A673 (cell line): ENCODE data around the gene LTBR. TPM values are rescaled to one million over a fixed set of nuclear protein-coding genes. Genes with fewer than 3 reads are reported as not detected.

Experiments used
- BruUV-seq: library from RNA; stranded (reverse); fragments of 400-500 nt; replicated peaks from 2 replicates; lab custom pipeline; 2021; lab: Mats Ljungman, UMichigan
- CTCF ChIA-PET: fragments of 300-600 bp; sonication (Branson Sonifier 250); formaldehyde crosslinking; loops from one replicate; lab custom pipeline; 2022; ENCODE audit warnings: antibody characterized with exemption; lab: Charles Lee
- POLR2A ChIA-PET: fragments of 300-600 bp; sonication (Branson Sonifier 250); formaldehyde crosslinking; loops from one replicate; lab custom pipeline; 2022; ENCODE audit warnings: antibody characterized with exemption; ENCODE audit not compliant: low non-redundant PET; lab: Charles Lee
- DNase-seq: peaks from one replicate; pipeline ENCODE4 v3.0.0-alpha.2; 2015; ENCODE audit warnings: low spot score
- H3K27ac ChIP-seq: fragments of 200-600 bp; sonication (generic); 2 replicates; pipeline ENCODE4 v1.5.1; 2016; ENCODE audit warnings: mixed run types, low read depth, mild to moderate bottlenecking, mixed read lengths, antibody characterized with exemption, low read length; ENCODE audit not compliant: poor library complexity, severe bottlenecking
- H3K27me3 ChIP-seq: fragments of 200-600 bp; sonication (generic); replicated peaks from 2 replicates; pipeline ENCODE4 v1.6.1; 2017; ENCODE audit warnings: mixed run types, low read depth, mild to moderate bottlenecking, mixed read lengths, antibody characterized with exemption, low read length; ENCODE audit not compliant: insufficient read depth, poor library complexity
- H3K36me3 ChIP-seq: fragments of 200-600 bp; sonication (generic); 2 replicates; pipeline ENCODE4 v1.6.1; 2016; ENCODE audit warnings: mixed run types, mild to moderate bottlenecking, mixed read lengths, antibody characterized with exemption, low read length; ENCODE audit not compliant: insufficient read depth, poor library complexity, severe bottlenecking
- H3K4me1 ChIP-seq: fragments of 200-600 bp; sonication (generic); 2 replicates; pipeline ENCODE4 v1.6.1; 2017; ENCODE audit warnings: mixed run types, mild to moderate bottlenecking, mixed read lengths, antibody characterized with exemption, low read length; ENCODE audit not compliant: insufficient read depth, poor library complexity, severe bottlenecking
- H3K4me3 ChIP-seq: fragments of 200-600 bp; sonication (generic); 2 replicates; pipeline ENCODE4 v1.5.1; 2016; ENCODE audit warnings: low read depth, mixed run types, mild to moderate bottlenecking, mixed read lengths, low read length; ENCODE audit not compliant: poor library complexity, severe bottlenecking
- H3K9me3 ChIP-seq: fragments of 200-600 bp; sonication (generic); 2 replicates; pipeline ENCODE4 v1.6.1; 2016; ENCODE audit warnings: mixed run types, low read depth, mild to moderate bottlenecking, mixed read lengths, antibody characterized with exemption, low read length; ENCODE audit not compliant: poor library complexity, severe bottlenecking
- CTCF ChIP-seq: fragments of 300-800, 200-600 bp; sonication (generic); conservative IDR thresholded peaks from 2 replicates; pipeline ENCODE4 v1.5.1; 2017; ENCODE audit warnings: low read depth, mild to moderate bottlenecking, antibody characterized with exemption, low read length, moderate library complexity, mixed read lengths
- EZH2 ChIP-seq: fragments of 200-600 bp; sonication (generic); IDR thresholded peaks from 2 replicates; pipeline ENCODE4 v1.6.1; 2017; ENCODE audit warnings: borderline replicate concordance, low read depth, mild to moderate bottlenecking, mixed read lengths, antibody characterized with exemption, low read length; ENCODE audit not compliant: poor library complexity, severe bottlenecking
- intact Hi-C: fragments of 100-400 bp; cut with micrococcal nuclease; formaldehyde crosslinking; loops from one replicate; pipeline ENCODE4 v1.10.0; 2022; ENCODE audit not compliant: unreplicated experiment
- total RNA-seq: library from RNA; stranded (reverse); gene quantifications from 2 replicates; pipeline ENCODE4 v1.2.3, GENCODE V29; 2021

The LTBR gene
- total RNA-seq, 1 experiment from 2014 or later = 27.5 TPM

- Histone ChIP-seq H3K27ac (no peak overlapping the region), H3K27me3 (no peaks in the 10 kb centered on the region), H3K4me3 (no peak overlapping the region), H3K4me1 (peaks cover 10% of the 10 kb centered on the region), H3K9me3 (no peaks in the 10 kb centered on the region), H3K36me3 (no peaks in the 10 kb centered on the region)
- TF ChIP-seq EZH2 (no peak), CTCF (no peak)
- intact Hi-C loops = no loop called here
- ChIA-PET POLR2A (no interaction called here), CTCF (interaction anchor here (0.7 kb wide), 1 partner anchor 17 kb away, joined by 4 read pairs; no protein-coding TSS in a partner anchor)
- DNase-seq = no peak
- no TSS peak for BruUV-seq
These were observed 21.6 kb upstream of the LTBR start for GRCh38 chr12:6362403-6362802.

GRCh38 chr12:6363010-6363329, 21.0 kb upstream of the LTBR start:
- Histone ChIP-seq H3K27ac (no peak overlapping the region), H3K36me3 (no peaks in the 10 kb centered on the region), H3K27me3 (no peaks in the 10 kb centered on the region), H3K4me3 (peak overlapping the region; percentile 42), H3K4me1 (peaks cover 15% of the 10 kb centered on the region), H3K9me3 (no peaks in the 10 kb centered on the region)
- intact Hi-C loops = no loop called here
- POLR2A ChIA-PET = no interaction called here
- TF ChIP-seq CTCF (no peak), EZH2 (no peak)
- BruUV-seq = no TSS peak
- CTCF ChIA-PET = interaction anchor here (0.7 kb wide), 1 partner anchor 17 kb away, joined by 4 read pairs; no protein-coding TSS in a partner anchor
- DNase-seq = no peak

GRCh38 chr12:6363330-6364043, 20.5 kb upstream of the LTBR start:
- ChIA-PET POLR2A (no interaction called here), CTCF (interaction anchor here (0.7 kb wide), 1 partner anchor 18 kb away, joined by 4 read pairs; no protein-coding TSS in a partner anchor)
- no peaks in the 10 kb centered on the region for H3K27me3 ChIP-seq
- intact Hi-C loops = no loop called here
- no peaks in the 10 kb centered on the region for H3K36me3 ChIP-seq
- TF ChIP-seq CTCF (no peak), EZH2 (no peak)
- no peaks in the 10 kb centered on the region for H3K9me3 ChIP-seq
- DNase-seq = peak; percentile 70
- no TSS peak for BruUV-seq
- H3K4me1 ChIP-seq = peaks cover 15% of the 10 kb centered on the region
- H3K27ac ChIP-seq = no peak overlapping the region
- peak overlapping the region; percentile 42 for H3K4me3 ChIP-seq
